Cerebellar nuclear complex (tissue), 1 donor: ENCODE data around the gene SLC28A2.

Source experiments
- DNase-seq, 2 experiments: peaks; one replicate each; lab custom pipeline; 2025; lab: John Stamatoyannopoulos, UW

The SLC28A2 gene

DNA sequence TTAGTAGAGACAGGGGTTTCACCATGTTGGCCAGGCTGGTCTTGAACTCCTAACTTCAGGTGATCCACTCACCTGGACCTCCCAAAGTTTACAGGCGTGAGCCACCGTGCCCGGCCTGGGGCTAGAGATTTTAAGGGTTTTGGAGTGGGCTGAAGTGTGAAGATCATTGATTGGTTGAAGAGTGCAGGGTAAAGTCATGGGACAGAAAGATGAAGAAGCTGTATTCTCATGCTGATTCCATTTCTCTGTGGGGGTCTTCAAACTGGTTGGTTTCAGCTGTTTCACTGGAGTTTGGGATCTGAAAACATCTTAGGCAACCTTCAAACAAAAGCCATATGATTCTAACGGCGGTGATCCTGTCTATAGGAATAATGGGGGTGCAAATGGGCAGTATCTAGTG is 74.2 kb downstream of the SLC28A2 start:
- no peak for DNase-seq

DNA sequence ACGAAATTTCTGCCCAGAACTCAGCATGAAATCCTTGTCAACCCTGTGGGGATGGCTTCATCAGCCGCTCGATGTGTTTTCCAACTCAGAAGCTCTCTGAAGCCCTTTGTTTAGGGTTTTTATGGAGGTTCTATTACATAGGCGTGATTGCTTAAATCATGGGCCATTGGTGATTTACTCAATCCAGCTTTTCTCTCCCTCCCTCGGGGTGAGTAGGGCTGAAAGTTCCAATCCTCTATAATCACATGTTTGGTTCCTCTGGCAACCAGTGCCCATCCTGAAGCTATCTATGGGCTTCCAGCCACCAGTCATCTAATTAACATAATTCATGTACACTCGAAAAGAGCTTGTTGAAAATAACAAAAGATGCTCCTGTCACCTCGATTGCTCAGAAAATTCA is 74.7 kb downstream of the SLC28A2 start:
- no peak for DNase-seq
